ENCODE data around the gene NGEF. TPM values are rescaled to one million over a fixed set of nuclear protein-coding genes. Genes with fewer than 3 reads are reported as not detected.

The NGEF gene
- total and polyA plus RNA-seq, 9 of the 15 experiments (the other 6 are each of a cell fraction or from before 2014, with no cell fraction given), result 0.07 to 0.17 (median 0.09) TPM; not detected in 6

DNA sequence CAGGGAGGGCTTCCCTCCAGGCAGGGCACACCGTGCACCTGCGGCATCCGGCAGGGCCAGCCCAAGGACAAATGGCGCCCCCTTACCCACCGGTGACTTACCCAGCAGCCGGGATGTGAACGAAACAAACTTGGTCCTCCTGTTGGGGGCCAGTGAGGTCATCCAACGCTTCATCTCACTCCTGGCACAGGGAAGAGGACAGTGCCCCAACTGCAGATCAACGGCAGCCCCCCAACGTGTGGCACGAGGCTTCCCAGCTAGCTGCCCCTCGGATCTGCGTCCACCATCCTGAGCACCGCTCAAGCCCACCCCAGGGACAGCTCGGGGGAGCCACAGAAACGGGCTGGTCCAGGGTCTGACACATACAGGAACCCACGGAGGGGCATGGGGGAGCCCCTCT, 131.0 kb downstream of the NGEF start:
- CTCF ChIA-PET (ENCODE audit: low intra/inter-chr PET ratio), result no interaction called here

More for the DNA sequence above, 131.0 kb downstream of the NGEF start:
- H4K20me1 ChIP-seq (replicated peaks; ENCODE audit: control insufficient read depth, insufficient read depth, low read length), result no peaks in the 10 kb centered on the region; the same call in 1 of the 2 replicates
- H2AFZ ChIP-seq (ENCODE audit: low read depth, low read length), result no peak overlapping the region
- peaks cover 0 to 6% of the 10 kb centered on the region in 2 experiments; a peak in 2 of 5 replicates for H3K4me1 ChIP-seq (replicated peaks in 1 of 2; ENCODE audit: control insufficient read depth in 2 of 2, insufficient read depth in 2 of 2, low read length in 2 of 2)
- TF ChIP-seq, protein P1, sequence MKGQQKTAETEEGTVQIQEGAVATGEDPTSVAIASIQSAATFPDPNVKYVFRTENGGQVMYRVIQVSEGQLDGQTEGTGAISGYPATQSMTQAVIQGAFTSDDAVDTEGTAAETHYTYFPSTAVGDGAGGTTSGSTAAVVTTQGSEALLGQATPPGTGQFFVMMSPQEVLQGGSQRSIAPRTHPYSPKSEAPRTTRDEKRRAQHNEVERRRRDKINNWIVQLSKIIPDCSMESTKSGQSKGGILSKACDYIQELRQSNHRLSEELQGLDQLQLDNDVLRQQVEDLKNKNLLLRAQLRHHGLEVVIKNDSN (CRISPR knock-in tag; IDR thresholded peaks at IDR 0.05), result no peak
- TF ChIP-seq, protein P2, sequence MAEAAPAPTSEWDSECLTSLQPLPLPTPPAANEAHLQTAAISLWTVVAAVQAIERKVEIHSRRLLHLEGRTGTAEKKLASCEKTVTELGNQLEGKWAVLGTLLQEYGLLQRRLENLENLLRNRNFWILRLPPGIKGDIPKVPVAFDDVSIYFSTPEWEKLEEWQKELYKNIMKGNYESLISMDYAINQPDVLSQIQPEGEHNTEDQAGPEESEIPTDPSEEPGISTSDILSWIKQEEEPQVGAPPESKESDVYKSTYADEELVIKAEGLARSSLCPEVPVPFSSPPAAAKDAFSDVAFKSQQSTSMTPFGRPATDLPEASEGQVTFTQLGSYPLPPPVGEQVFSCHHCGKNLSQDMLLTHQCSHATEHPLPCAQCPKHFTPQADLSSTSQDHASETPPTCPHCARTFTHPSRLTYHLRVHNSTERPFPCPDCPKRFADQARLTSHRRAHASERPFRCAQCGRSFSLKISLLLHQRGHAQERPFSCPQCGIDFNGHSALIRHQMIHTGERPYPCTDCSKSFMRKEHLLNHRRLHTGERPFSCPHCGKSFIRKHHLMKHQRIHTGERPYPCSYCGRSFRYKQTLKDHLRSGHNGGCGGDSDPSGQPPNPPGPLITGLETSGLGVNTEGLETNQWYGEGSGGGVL (CRISPR knock-in tag; IDR thresholded peaks at IDR 0.05), result no peak
- TF ChIP-seq XRCC5 (IDR thresholded peaks at IDR 0.05; ENCODE audit: low read depth, low read length), result no peak
- no peak for TF ChIP-seq RBM22 (IDR thresholded peaks at IDR 0.05; ENCODE audit: low read depth, low read length, poor library complexity, severe bottlenecking)
- TF ChIP-seq, protein P3, sequence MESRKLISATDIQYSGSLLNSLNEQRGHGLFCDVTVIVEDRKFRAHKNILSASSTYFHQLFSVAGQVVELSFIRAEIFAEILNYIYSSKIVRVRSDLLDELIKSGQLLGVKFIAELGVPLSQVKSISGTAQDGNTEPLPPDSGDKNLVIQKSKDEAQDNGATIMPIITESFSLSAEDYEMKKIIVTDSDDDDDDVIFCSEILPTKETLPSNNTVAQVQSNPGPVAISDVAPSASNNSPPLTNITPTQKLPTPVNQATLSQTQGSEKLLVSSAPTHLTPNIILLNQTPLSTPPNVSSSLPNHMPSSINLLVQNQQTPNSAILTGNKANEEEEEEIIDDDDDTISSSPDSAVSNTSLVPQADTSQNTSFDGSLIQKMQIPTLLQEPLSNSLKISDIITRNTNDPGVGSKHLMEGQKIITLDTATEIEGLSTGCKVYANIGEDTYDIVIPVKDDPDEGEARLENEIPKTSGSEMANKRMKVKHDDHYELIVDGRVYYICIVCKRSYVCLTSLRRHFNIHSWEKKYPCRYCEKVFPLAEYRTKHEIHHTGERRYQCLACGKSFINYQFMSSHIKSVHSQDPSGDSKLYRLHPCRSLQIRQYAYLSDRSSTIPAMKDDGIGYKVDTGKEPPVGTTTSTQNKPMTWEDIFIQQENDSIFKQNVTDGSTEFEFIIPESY (CRISPR knock-in tag; IDR thresholded peaks at IDR 0.05), result no peak
- TF ChIP-seq MCM5 (IDR thresholded peaks at IDR 0.05; ENCODE audit: low read depth), result no peak
- TF ChIP-seq, protein P4, sequence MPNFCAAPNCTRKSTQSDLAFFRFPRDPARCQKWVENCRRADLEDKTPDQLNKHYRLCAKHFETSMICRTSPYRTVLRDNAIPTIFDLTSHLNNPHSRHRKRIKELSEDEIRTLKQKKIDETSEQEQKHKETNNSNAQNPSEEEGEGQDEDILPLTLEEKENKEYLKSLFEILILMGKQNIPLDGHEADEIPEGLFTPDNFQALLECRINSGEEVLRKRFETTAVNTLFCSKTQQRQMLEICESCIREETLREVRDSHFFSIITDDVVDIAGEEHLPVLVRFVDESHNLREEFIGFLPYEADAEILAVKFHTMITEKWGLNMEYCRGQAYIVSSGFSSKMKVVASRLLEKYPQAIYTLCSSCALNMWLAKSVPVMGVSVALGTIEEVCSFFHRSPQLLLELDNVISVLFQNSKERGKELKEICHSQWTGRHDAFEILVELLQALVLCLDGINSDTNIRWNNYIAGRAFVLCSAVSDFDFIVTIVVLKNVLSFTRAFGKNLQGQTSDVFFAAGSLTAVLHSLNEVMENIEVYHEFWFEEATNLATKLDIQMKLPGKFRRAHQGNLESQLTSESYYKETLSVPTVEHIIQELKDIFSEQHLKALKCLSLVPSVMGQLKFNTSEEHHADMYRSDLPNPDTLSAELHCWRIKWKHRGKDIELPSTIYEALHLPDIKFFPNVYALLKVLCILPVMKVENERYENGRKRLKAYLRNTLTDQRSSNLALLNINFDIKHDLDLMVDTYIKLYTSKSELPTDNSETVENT (CRISPR knock-in tag; IDR thresholded peaks at IDR 0.05), result no peak
- TF ChIP-seq, protein P5, sequence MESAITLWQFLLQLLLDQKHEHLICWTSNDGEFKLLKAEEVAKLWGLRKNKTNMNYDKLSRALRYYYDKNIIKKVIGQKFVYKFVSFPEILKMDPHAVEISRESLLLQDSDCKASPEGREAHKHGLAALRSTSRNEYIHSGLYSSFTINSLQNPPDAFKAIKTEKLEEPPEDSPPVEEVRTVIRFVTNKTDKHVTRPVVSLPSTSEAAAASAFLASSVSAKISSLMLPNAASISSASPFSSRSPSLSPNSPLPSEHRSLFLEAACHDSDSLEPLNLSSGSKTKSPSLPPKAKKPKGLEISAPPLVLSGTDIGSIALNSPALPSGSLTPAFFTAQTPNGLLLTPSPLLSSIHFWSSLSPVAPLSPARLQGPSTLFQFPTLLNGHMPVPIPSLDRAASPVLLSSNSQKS (CRISPR knock-in tag; IDR thresholded peaks at IDR 0.05), result no peak
- TF ChIP-seq HDGF (IDR thresholded peaks at IDR 0.05), result no peak
- no peak for TF ChIP-seq ASH1L (IDR thresholded peaks at IDR 0.05; ENCODE audit: borderline replicate concordance, low read depth, partially characterized antibody)
- TF ChIP-seq GABPA (tag; conservative IDR thresholded peaks at IDR 0.05; ENCODE audit: low read depth), result no peak
- no peaks in the 10 kb centered on the region for H3K9me3 ChIP-seq (replicated peaks; ENCODE audit: control insufficient read depth, insufficient read depth, low read depth, low read length)
- no peak overlapping the region for H3K4me3 ChIP-seq
- DNase-seq (ENCODE audit: extremely low read depth in 1 of 4, low spot score in 3 of 4) (no peak), FAIRE-seq (no peak), ATAC-seq (no peak)
- H3K9me1 ChIP-seq (ENCODE audit: control insufficient read depth, insufficient read depth, low read length), result no peaks in the 10 kb centered on the region
- POLR2A ChIA-PET, result interaction anchor here (1.5 kb wide), 1 partner anchor 12 kb away, joined by 3 read pairs; the partner anchor contains the start of gene SNORC
- no peak overlapping the region for H3K9ac ChIP-seq (ENCODE audit: insufficient read depth in 1 of 2, low read depth in 2 of 2, low read length in 2 of 2)
- 24% methylated on average over 14 of the region's 17 CpGs for WGBS (ENCODE audit: insufficient coverage, low coverage, missing lambda C conversion rate)
- intact Hi-C loops (cut with micrococcal nuclease), result no loop called here
- H3K27ac ChIP-seq (ENCODE audit: extremely low read depth, low read depth, low read length), result no peak overlapping the region
- in situ Hi-C loops (cut with MboI), result no loop called here
- no TSS peak for BruUV-seq (replicated peaks)
- H3K36me3 ChIP-seq (ENCODE audit: control insufficient read depth, insufficient read depth, low read length), result no peaks in the 10 kb centered on the region
- peaks cover 19 to 53% of the 10 kb centered on the region in 2 experiments; a peak in 4 of 5 replicates for H3K27me3 ChIP-seq (ENCODE audit: control insufficient read depth in 2 of 2, insufficient read depth in 2 of 2, low read length in 2 of 2)
- H3K79me2 ChIP-seq (ENCODE audit: control insufficient read depth, insufficient read depth, low read length), result no peaks in the 10 kb centered on the region
- H3K4me2 ChIP-seq (ENCODE audit: insufficient read depth, low read length), result no peak overlapping the region

All from K562 (cell line).